ENCODE measurements around the gene RTBDN.

The RTBDN gene

GRCh38 chr19:12785431-12786031 is 48.8 kb downstream of the RTBDN start:
- DNase-seq (ENCODE audit: low spot score) = no peak
- POLR2A ChIA-PET (ENCODE audit: low non-redundant PET) = no interaction called here
- no peak for TF ChIP-seq CTCF (conservative IDR thresholded peaks at IDR 0.05; ENCODE audit: low read depth)
- H3K27ac ChIP-seq = peak overlapping the region; percentile 100
- CTCF ChIA-PET = interaction anchor here (1.1 to 1.3 kb wide), 2 partner anchors 8 to 11 kb away, joined by 3 to 5 read pairs; no protein-coding TSS in a partner anchor

DNA sequence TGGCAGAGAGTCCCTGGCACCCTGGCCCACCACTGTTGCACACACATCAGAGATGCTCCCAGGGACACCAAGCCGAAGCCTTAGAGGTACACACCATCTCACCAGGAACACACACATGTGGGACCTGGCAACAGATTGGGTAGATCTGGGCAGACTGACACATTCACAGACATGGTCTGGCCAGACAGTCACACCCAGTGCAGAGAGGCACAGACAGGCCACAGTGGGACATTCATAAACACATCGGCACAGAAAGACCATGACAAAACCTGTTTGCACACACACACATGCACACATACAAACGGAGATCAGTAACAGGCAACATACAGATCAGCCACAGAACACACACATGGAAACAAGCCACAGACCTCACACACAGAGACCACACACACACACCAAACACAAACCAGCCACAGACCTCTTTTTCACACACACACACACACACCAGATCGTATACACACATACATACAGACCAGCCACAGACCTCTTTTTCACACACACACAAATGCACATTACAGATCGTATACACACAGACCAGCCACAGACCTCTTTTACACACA is 49.4 kb downstream of the RTBDN start:
- ChIA-PET CTCF (interaction anchor here (1.1 to 1.3 kb wide), 2 partner anchors 8 to 11 kb away, joined by 3 to 5 read pairs; no protein-coding TSS in a partner anchor), POLR2A (ENCODE audit: low non-redundant PET) (no interaction called here)
- no peak for TF ChIP-seq CTCF (conservative IDR thresholded peaks at IDR 0.05; ENCODE audit: low read depth)
- peak overlapping the region; percentile 100 for H3K27ac ChIP-seq
- DNase-seq (ENCODE audit: low spot score) = no peak

DNA sequence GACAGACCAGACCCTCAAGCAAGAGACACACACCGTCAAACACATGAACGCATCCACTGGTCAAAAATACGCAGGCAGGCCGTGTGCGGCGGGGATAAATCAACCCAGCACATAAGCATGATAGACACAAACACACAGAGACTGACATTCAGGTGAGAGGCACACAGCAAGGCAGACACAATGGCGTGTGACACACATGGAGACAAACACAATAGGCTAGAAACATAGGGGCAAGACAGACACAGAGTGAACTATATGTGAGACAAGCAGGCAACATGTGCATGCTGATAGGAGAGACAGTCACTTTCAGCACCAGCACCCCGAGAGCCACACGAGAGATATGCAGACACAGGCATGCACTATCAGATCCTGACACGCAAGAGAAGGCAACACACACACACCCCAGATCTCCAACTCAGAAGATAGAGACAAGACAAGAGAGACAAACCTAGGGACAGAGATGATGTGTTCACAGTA is 49.9 kb downstream of the RTBDN start:
- TF ChIP-seq CTCF (conservative IDR thresholded peaks at IDR 0.05; ENCODE audit: low read depth) = no peak
- peak overlapping the region; percentile 100 for H3K27ac ChIP-seq
- peak; percentile 8 for DNase-seq (ENCODE audit: low spot score)
- CTCF ChIA-PET = no interaction called here
- POLR2A ChIA-PET (ENCODE audit: low non-redundant PET) = no interaction called here

GRCh38 chr19:12783849-12784393 is 50.5 kb downstream of the RTBDN start:
- peak overlapping the region; percentile 100 for H3K27ac ChIP-seq
- TF ChIP-seq CTCF (conservative IDR thresholded peaks at IDR 0.05; ENCODE audit: low read depth) = no peak
- ChIA-PET CTCF (no interaction called here), POLR2A (ENCODE audit: low non-redundant PET) (interaction anchor here (1.9 kb wide), 1 partner anchor 7 kb away, joined by 16 read pairs; the partner anchor contains the start of gene JUNB)
- peak; percentile 82 for DNase-seq (ENCODE audit: low spot score)

DNA sequence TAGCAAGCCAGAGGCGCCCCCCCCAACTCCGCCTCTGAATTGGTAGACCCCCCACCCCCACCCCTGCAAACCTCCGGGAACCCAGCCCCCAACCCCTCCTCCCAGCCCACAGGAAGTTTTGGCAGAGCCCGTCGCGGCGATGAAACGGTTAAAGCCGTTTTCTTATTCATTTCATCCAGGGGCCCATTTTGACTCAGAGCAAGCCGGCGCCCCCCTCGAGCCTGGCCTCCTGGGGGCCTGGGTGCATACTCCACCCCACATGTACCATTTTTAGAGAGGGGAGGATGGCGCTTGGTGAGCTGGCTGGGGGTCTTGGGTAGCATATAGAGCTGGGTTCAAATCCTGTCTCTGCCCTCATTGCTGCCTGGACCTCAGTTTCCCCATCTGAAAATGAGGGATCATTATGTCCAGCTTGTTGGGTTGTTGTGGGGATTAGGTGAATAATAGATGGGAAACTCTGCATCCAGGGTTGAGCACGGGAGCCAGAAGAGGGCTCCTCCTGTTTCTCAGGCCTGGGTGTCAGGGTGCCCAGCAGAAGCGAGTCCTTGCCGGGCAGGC is 51.0 kb downstream of the RTBDN start:
- ChIA-PET CTCF (interaction anchor here (0.5 to 1.4 kb wide), 4 partner anchors 8 to 249 kb away, joined by 3 to 8 read pairs (median 4); partner anchors contain the start of gene JUNB), POLR2A (ENCODE audit: low non-redundant PET) (interaction anchor here (1.2 to 1.9 kb wide), 2 partner anchors 8 to 9 kb away, joined by 15 to 16 read pairs; partner anchors contain the start of gene JUNB)
- no peak for TF ChIP-seq CTCF (conservative IDR thresholded peaks at IDR 0.05; ENCODE audit: low read depth)
- DNase-seq (ENCODE audit: low spot score) = peak; percentile 16
- peak overlapping the region; percentile 100 for H3K27ac ChIP-seq

All from RWPE1 (cell line).